Kidney (tissue), 14 donors: Measurements from ENCODE around the gene UBE3D. TPM values are rescaled to one million over a fixed set of nuclear protein-coding genes. Genes with fewer than 3 reads are reported as not detected.
A peak's percentile ranks its signal among the peaks of the same experiment; 100 is the strongest.

ENCODE experiments used
- DNase-seq, 5 donors: peaks; one replicate each; pipeline ENCODE4 v3.0.0-alpha.2; 2013 to 2020
- FAIRE-seq: peaks from 2 replicates; lab custom pipeline; 2012; peaks lifted over from hg19 to GRCh38; lab: Jason Lieb, UNC
- H3K27ac ChIP-seq, 2 donors: one replicate each; pipeline ENCODE4 v1.7.0; 2013; ENCODE audit warnings: low read depth in 2 of 2, low read length in 2 of 2, inconsistent platforms in 1 of 2
- H3K27me3 ChIP-seq: one replicate; pipeline ENCODE4 v1.7.1; 2013; ENCODE audit warnings: low read length, inconsistent platforms; ENCODE audit not compliant: control insufficient read depth, insufficient read depth
- H3K36me3 ChIP-seq, 3 donors: one replicate each; pipeline versions ENCODE4 v1.7.0 to v1.7.1; 2013; ENCODE audit warnings: low read length in 3 of 3, control low read depth in 1 of 3, inconsistent platforms in 1 of 3; ENCODE audit not compliant: insufficient read depth in 3 of 3, control insufficient read depth in 2 of 3
- H3K4me1 ChIP-seq, 3 donors: one replicate each; pipeline versions ENCODE4 v1.7.0 to v1.7.1; 2013; ENCODE audit warnings: low read length in 3 of 3, inconsistent platforms in 1 of 3, low read depth in 1 of 3; ENCODE audit not compliant: control insufficient read depth in 2 of 3, insufficient read depth in 2 of 3
- H3K4me3 ChIP-seq, 3 donors: one replicate each; pipeline versions ENCODE4 v1.7.0 to v1.8.1; 2013; ENCODE audit warnings: low read length in 3 of 3, control low read depth in 1 of 3, inconsistent platforms in 1 of 3
- H3K9ac ChIP-seq, 3 donors: one replicate each; pipeline versions ENCODE4 v1.7.0 to v1.7.1; 2013; ENCODE audit warnings: low read length in 3 of 3, control low read depth in 1 of 3, inconsistent platforms in 1 of 3
- H3K9me3 ChIP-seq, 3 donors: one replicate each; pipeline versions ENCODE4 v1.7.0 to v1.7.1; 2013; ENCODE audit warnings: low read length in 3 of 3, control low read depth in 1 of 3, inconsistent platforms in 1 of 3; ENCODE audit not compliant: control insufficient read depth in 2 of 3, insufficient read depth in 1 of 3
- CTCF ChIP-seq: IDR thresholded peaks from 3 replicates; pipeline ENCODE4 v1.5.1; 2012; ENCODE audit warnings: mild to moderate bottlenecking, moderate library complexity, borderline replicate concordance; ENCODE audit not compliant: insufficient read depth; ENCODE audit errors: extremely low read depth
- intact Hi-C: fragments of 100-400 bp; cut with DNase I; formaldehyde crosslinking; loops from one replicate; pipeline ENCODE4 v1.11.1; 2022
- polyA plus RNA-seq: library from polyadenylated mRNA; stranded (reverse); fragments of 350-450 nt; fragmentation: Illumina TruSeq; extraction: RNeasy Lipid Tissue Mini Kit (QIAGEN cat#74804); gene quantifications from one replicate; pipeline ENCODE4 v1.2.3, GENCODE V29; 2014; ENCODE audit warnings: low read depth, low replicate concordance; ENCODE audit not compliant: insufficient read depth
- total RNA-seq: library from RNA; stranded (reverse); fragmentation: NEBNext Ultra II Directional; extraction: Animal tissue kit (Norgen Biotek cat#: 25700); gene quantifications from one replicate; pipeline ENCODE4 v1.2.1, GENCODE V29; 2021
- donor health status: control.
- donor health status: control.
- donor health status: control.
- donor health status: control.
- donor health status: control.
- donor health status: DM: yes; HTN: yes; CAD: no.
- donor health status: Normal renal cell carcinoma (clear cell type).

UBE3D gene
- total and polyA plus RNA-seq, 2 donors from 2014 or later, result 4.8 to 6.0 TPM

DNA sequence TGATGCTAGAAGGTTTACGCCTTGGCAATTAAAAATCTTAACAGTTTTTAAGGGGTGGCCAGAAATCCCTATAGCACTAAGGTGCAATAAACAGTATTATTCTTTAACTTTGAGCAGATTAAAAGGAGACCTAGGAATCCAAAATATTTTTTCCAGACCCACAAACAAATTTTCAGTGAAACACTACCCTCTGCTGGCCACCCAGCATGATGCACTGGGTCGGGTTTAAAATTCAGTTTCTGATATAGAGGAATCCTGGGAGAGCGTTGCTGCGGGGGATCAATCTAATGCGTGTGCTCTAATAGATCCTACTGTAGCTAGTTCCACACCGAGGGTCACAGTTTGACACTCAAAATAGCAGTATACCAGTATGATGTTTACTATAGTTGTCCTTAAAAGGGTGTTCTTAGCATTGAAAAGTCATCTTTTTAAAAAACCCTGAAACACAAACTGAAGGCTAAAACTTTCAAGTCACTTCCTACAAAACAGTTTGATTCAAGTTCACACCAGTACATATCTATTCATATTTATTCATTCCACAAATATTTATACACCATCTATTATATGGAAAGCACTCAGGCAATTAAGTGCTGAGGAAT, 10.2 kb downstream of the UBE3D start:
- FAIRE-seq (peak; percentile 80), DNase-seq (peak in 4 of 5 donors; percentile 48 to 74 (median 58))
- peak; percentile 60 for TF ChIP-seq CTCF

GRCh38 chr6:83053678-83054077, 12.0 kb downstream of the UBE3D start:
- Histone ChIP-seq H3K36me3 (no peaks in the 10 kb centered on the region), H3K9me3 (no peaks in the 10 kb centered on the region), H3K9ac (no peak overlapping the region), H3K4me1 (no peaks in the 10 kb centered on the region), H3K27me3 (no peaks in the 10 kb centered on the region), H3K27ac (no peak overlapping the region), H3K4me3 (no peak overlapping the region)
- FAIRE-seq, result no peak
- no peak for TF ChIP-seq CTCF
- intact Hi-C loops, result loop anchor here (10.0 kb wide), 1 partner anchor 779 kb away; no protein-coding TSS in a partner anchor
- no peak for DNase-seq

More for the DNA sequence above, 10.2 kb downstream of the UBE3D start:
- Histone ChIP-seq H3K4me3 (no peak overlapping the region), H3K9ac (no peak overlapping the region), H3K9me3 (no peaks in the 10 kb centered on the region), H3K27me3 (no peaks in the 10 kb centered on the region), H3K36me3 (no peaks in the 10 kb centered on the region), H3K4me1 (no peaks in the 10 kb centered on the region), H3K27ac (no peak overlapping the region)
- intact Hi-C loops, result loop anchor here (10.0 kb wide), 1 partner anchor 781 kb away; no protein-coding TSS in a partner anchor

GRCh38 chr6:83051377-83052172, 14.1 kb downstream of the UBE3D start:
- no peaks in the 10 kb centered on the region for H3K27me3 ChIP-seq
- H3K9me3 ChIP-seq, result no peaks in the 10 kb centered on the region
- TF ChIP-seq CTCF, result no peak
- H3K4me3 ChIP-seq, result no peak overlapping the region
- FAIRE-seq, result no peak
- H3K27ac ChIP-seq, result no peak overlapping the region
- no peak for DNase-seq
- no peaks in the 10 kb centered on the region for H3K4me1 ChIP-seq
- intact Hi-C loops, result loop anchor here (10.0 kb wide), 1 partner anchor 777 kb away; no protein-coding TSS in a partner anchor
- no peaks in the 10 kb centered on the region for H3K36me3 ChIP-seq
- no peak overlapping the region for H3K9ac ChIP-seq
